ENCODE data around the gene PFAS.

- no peak for TF ChIP-seq POLR2A (IDR thresholded peaks at IDR 0.05)
- TF ChIP-seq CTCF (IDR thresholded peaks at IDR 0.05) = no peak
Measured at GRCh38 chr17:8257801-8258200, 8.7 kb downstream of the PFAS start.
